ENCODE results near the gene HMGN2. TPM values are rescaled to one million over a fixed set of nuclear protein-coding genes. Genes with fewer than 3 reads are reported as not detected.

The HMGN2 gene
- polyA plus RNA-seq, 1 experiment = 278 TPM

DNA sequence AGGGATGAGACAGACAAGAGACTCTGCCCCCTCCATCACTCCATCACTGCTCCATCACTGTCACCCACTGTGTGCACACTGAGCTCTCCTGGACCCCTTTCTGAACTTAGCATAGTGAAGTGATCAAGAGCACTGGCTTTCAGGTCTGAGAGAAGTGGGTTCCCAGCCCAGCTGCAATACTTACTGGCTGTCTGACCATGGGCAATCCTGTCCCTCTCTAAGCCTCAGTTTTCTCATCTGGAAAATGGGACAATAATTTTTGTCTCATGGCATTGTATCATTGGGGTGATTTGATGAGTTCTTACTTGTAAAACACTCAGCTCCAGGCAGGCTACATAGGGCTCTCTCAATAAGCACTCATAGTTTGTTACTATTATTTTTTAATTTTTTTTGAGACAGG lies 49.8 kb downstream of the HMGN2 start:
- CTCF ChIA-PET = no interaction called here
- peaks cover 23% of the 10 kb centered on the region for H3K27me3 ChIP-seq (ENCODE audit: control insufficient read depth, insufficient read depth, low read length)
- H3K4me3 ChIP-seq (ENCODE audit: low read depth, low read length) = no peak overlapping the region
- H3K27ac ChIP-seq (ENCODE audit: low read depth, low read length) = no peak overlapping the region
- POLR2A ChIA-PET = no interaction called here
- H3K9me3 ChIP-seq (ENCODE audit: control insufficient read depth, insufficient read depth, low read length) = no peaks in the 10 kb centered on the region
- TF ChIP-seq CTCF (IDR thresholded peaks at IDR 0.05; ENCODE audit: low read depth, low read length) = no peak
- DNase-seq (ENCODE audit: low read depth, low spot score) = no peak

GRCh38 chr1:26524181-26524580 lies 51.9 kb downstream of the HMGN2 start:
- peaks cover 19% of the 10 kb centered on the region for H3K27me3 ChIP-seq (ENCODE audit: control insufficient read depth, insufficient read depth, low read length)
- no peak for DNase-seq (ENCODE audit: low read depth, low spot score)
- H3K4me3 ChIP-seq (ENCODE audit: low read depth, low read length) = no peak overlapping the region
- CTCF ChIA-PET = interaction anchor here (1.0 kb wide), 1 partner anchor 13 kb away, joined by 3 read pairs; no protein-coding TSS in a partner anchor
- TF ChIP-seq CTCF (IDR thresholded peaks at IDR 0.05; ENCODE audit: low read depth, low read length) = no peak
- H3K9me3 ChIP-seq (ENCODE audit: control insufficient read depth, insufficient read depth, low read length) = no peaks in the 10 kb centered on the region
- POLR2A ChIA-PET = interaction anchor here (0.6 kb wide), 1 partner anchor 27 kb away, joined by 6 read pairs; no protein-coding TSS in a partner anchor
- H3K27ac ChIP-seq (ENCODE audit: low read depth, low read length) = no peak overlapping the region

Other genes with a start within 250 kb of the HMGN2 start
- gene CEP85, start 238.2 kb upstream of the HMGN2 start, polyA plus RNA-seq (2011; rRNA removed) = 5.7 and 5.8 TPM in 2 replicates
- gene SH3BGRL3, start 192.4 kb upstream of the HMGN2 start, polyA plus RNA-seq (2011; rRNA removed) = 307 and 326 TPM in 2 replicates
- gene UBXN11, start 165.8 kb upstream of the HMGN2 start, polyA plus RNA-seq (2011; rRNA removed) = 6.1 and 7.0 TPM in 2 replicates
- not detected in 2 replicates for gene CD52, start 154.5 kb upstream of the HMGN2 start, polyA plus RNA-seq (2011; rRNA removed)
- gene CRYBG2, start 118.3 kb upstream of the HMGN2 start, polyA plus RNA-seq (2011; rRNA removed) = not detected in 2 replicates
- not detected in 2 replicates for gene ZNF683, start 99.7 kb upstream of the HMGN2 start, polyA plus RNA-seq (2011; rRNA removed)
- gene LIN28A, start 61.6 kb upstream of the HMGN2 start, polyA plus RNA-seq (2011; rRNA removed) = not detected in 2 replicates
- gene DHDDS, start 40.1 kb upstream of the HMGN2 start, polyA plus RNA-seq (2011; rRNA removed) = 45.0 and 51.7 TPM in 2 replicates
- gene RPS6KA1, start 57.3 kb downstream of the HMGN2 start, polyA plus RNA-seq (2011; rRNA removed) = 2.8 and 3.4 TPM in 2 replicates
- 16.4 and 23.8 TPM in 2 replicates for gene ARID1A, start 223.6 kb downstream of the HMGN2 start, polyA plus RNA-seq (2011; rRNA removed)

All from AG04450 (cell line).